ENCODE data around the gene PIP5K1B.

The PIP5K1B gene

GRCh38 chr9:68714416-68715180 is 9.6 kb downstream of the PIP5K1B start:
- no peaks in the 10 kb centered on the region for H3K36me3 Mint-ChIP-seq (ENCODE audit: low read depth)
- H3K4me3 Mint-ChIP-seq = no peak overlapping the region
- H3K27me3 Mint-ChIP-seq (ENCODE audit: low read depth) = peaks cover 24% of the 10 kb centered on the region
- no peaks in the 10 kb centered on the region for H3K4me1 Mint-ChIP-seq
- TF ChIP-seq, protein P1, sequence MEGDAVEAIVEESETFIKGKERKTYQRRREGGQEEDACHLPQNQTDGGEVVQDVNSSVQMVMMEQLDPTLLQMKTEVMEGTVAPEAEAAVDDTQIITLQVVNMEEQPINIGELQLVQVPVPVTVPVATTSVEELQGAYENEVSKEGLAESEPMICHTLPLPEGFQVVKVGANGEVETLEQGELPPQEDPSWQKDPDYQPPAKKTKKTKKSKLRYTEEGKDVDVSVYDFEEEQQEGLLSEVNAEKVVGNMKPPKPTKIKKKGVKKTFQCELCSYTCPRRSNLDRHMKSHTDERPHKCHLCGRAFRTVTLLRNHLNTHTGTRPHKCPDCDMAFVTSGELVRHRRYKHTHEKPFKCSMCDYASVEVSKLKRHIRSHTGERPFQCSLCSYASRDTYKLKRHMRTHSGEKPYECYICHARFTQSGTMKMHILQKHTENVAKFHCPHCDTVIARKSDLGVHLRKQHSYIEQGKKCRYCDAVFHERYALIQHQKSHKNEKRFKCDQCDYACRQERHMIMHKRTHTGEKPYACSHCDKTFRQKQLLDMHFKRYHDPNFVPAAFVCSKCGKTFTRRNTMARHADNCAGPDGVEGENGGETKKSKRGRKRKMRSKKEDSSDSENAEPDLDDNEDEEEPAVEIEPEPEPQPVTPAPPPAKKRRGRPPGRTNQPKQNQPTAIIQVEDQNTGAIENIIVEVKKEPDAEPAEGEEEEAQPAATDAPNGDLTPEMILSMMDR (IDR thresholded peaks at IDR 0.05; ENCODE audit: unreplicated experiment in 3 of 3) = no peak
- no peak overlapping the region for H3K27ac Mint-ChIP-seq
- no peaks in the 10 kb centered on the region for H3K9me3 Mint-ChIP-seq

DNA sequence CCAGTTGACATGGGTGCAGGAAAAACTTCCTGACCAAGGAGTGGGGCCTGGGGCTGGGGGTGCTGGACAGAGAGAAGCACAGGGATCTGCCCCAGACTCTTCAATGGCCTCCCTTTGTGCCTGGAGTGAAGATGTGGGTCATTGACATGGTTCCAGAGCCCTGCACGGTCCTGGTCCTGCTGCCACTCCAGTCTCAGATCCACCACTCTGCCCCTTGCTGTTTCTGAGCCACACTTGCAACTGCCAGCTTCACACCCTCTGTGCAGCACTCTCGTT is 10.1 kb downstream of the PIP5K1B start:
- Mint-ChIP-seq H3K27ac (no peak overlapping the region), H3K27me3 (ENCODE audit: low read depth) (peaks cover 19% of the 10 kb centered on the region), H3K4me3 (no peak overlapping the region), H3K4me1 (no peaks in the 10 kb centered on the region), H3K9me3 (no peaks in the 10 kb centered on the region), H3K36me3 (ENCODE audit: low read depth) (no peaks in the 10 kb centered on the region)
- TF ChIP-seq, protein P1 (IDR thresholded peaks at IDR 0.05; ENCODE audit: unreplicated experiment in 3 of 3) = no peak

DNA sequence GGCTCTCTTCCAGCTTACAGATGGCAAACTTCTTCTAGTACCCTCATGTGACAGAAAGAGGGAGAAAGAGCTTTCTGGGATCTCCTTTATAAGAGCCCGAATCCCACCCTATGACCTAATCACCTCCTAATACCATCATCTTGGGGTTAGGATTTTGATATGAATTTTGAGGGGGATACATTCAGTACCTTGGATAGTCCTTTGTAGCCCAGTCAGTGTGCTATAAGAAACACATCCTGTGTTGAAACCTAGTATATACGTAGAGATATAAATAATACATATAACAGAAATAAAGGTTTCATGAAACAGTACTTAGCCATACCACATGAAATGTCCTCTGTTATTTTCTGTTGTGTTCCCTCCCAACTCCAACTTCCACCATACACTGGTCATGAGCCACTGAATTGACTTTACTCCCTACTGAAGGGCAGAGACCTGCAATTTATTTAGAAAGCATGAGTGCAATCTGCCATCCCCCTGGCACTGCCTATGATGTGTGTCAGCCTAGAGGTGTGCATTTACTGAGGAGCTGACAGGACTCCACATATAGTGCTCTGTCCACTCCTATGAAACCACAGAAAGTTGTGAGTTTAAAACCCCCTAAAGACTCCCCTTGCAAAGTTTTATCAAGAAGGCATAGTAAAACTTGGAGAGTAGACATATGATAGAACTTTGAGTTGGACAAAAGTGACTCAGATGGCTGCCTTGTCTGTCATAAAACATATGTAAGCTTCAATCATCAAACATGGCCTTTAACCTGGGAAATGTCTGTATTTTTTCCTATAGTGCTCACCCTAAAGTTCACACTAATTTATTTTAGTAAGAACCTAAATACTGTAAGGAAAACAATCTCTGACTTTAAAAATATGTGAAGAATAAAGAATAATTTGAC is 12.8 kb downstream of the PIP5K1B start:
- TF ChIP-seq, protein P1 (IDR thresholded peaks at IDR 0.05; ENCODE audit: unreplicated experiment in 3 of 3) = no peak
- no peak overlapping the region for H3K27ac Mint-ChIP-seq
- no peak overlapping the region for H3K4me3 Mint-ChIP-seq
- H3K36me3 Mint-ChIP-seq (ENCODE audit: low read depth) = no peaks in the 10 kb centered on the region
- peaks cover 10% of the 10 kb centered on the region for H3K27me3 Mint-ChIP-seq (ENCODE audit: low read depth)
- H3K4me1 Mint-ChIP-seq = no peaks in the 10 kb centered on the region
- no peaks in the 10 kb centered on the region for H3K9me3 Mint-ChIP-seq

GRCh38 chr9:68719847-68720246 is 14.8 kb downstream of the PIP5K1B start:
- Mint-ChIP-seq H3K9me3 (peaks cover 2% of the 10 kb centered on the region), H3K4me3 (no peak overlapping the region), H3K27me3 (ENCODE audit: low read depth) (peaks cover 2% of the 10 kb centered on the region), H3K36me3 (ENCODE audit: low read depth) (peaks cover 3% of the 10 kb centered on the region), H3K27ac (no peak overlapping the region), H3K4me1 (no peaks in the 10 kb centered on the region)
- TF ChIP-seq, protein P1 (IDR thresholded peaks at IDR 0.05; ENCODE audit: unreplicated experiment in 3 of 3) = no peak

GRCh38 chr9:68720656-68721313 is 15.7 kb downstream of the PIP5K1B start:
- no peaks in the 10 kb centered on the region for H3K4me1 Mint-ChIP-seq
- no peak overlapping the region for H3K4me3 Mint-ChIP-seq
- H3K27ac Mint-ChIP-seq = no peak overlapping the region
- H3K36me3 Mint-ChIP-seq (ENCODE audit: low read depth) = peaks cover 3% of the 10 kb centered on the region
- TF ChIP-seq, protein P1 (IDR thresholded peaks at IDR 0.05; ENCODE audit: unreplicated experiment in 3 of 3) = no peak
- no peaks in the 10 kb centered on the region for H3K27me3 Mint-ChIP-seq (ENCODE audit: low read depth)
- H3K9me3 Mint-ChIP-seq = peaks cover 2% of the 10 kb centered on the region
